Neural cell (in vitro differentiated cells): ENCODE data around the gene MRC2. TPM values are rescaled to one million over a fixed set of nuclear protein-coding genes. Genes with fewer than 3 reads are reported as not detected.

Experiments
- H2AFZ ChIP-seq: fragments of 200-600, 300-800 bp; sonication (generic), shearing (Covaris generic); 2 replicates; pipeline ENCODE4 v1.6.0; 2014; ENCODE audit warnings: low read depth, mild to moderate bottlenecking, antibody characterized with exemption, low read length, moderate library complexity
- H3F3A ChIP-seq: fragments of 200-600 bp; shearing (Covaris generic); 2 replicates; pipeline ENCODE4 v1.6.1; 2016; ENCODE audit warnings: mild to moderate bottlenecking, moderate library complexity, mixed read lengths, antibody characterized with exemption, low read length; ENCODE audit not compliant: insufficient read depth, poor library complexity, severe bottlenecking
- H3K27ac ChIP-seq: fragments of 200-600, 300-800 bp; sonication (generic), shearing (Covaris generic); 2 replicates; pipeline ENCODE4 v1.5.1; 2014; ENCODE audit warnings: mild to moderate bottlenecking, low read length, moderate library complexity
- H3K27me3 ChIP-seq: fragments of 300-800, 200-600 bp; sonication (generic), shearing (Covaris generic); 2 replicates; pipeline ENCODE4 v1.6.0; 2014; ENCODE audit warnings: mild to moderate bottlenecking, low read depth, low read length, moderate library complexity; ENCODE audit not compliant: insufficient read depth
- H3K36me3 ChIP-seq: fragments of 300-800, 200-600 bp; sonication (generic), shearing (Covaris generic); 2 replicates; pipeline ENCODE4 v1.5.1; 2014; ENCODE audit warnings: mild to moderate bottlenecking, antibody characterized with exemption, low read length, moderate library complexity; ENCODE audit not compliant: insufficient read depth
- H3K4me2 ChIP-seq: fragments of 300-800, 200-600 bp; sonication (generic), shearing (Covaris generic); 2 replicates; pipeline ENCODE4 v1.6.0; 2014; ENCODE audit warnings: mild to moderate bottlenecking, low read length
- H3K4me3 ChIP-seq: fragments of 300-800, 200-600 bp; sonication (generic), shearing (Covaris generic); 2 replicates; pipeline ENCODE4 v1.5.1; 2014; ENCODE audit warnings: mild to moderate bottlenecking, low read length, moderate library complexity
- H3K79me2 ChIP-seq: fragments of 200-600 bp; shearing (Covaris generic); replicated peaks from 2 replicates; pipeline ENCODE4 v1.6.0; 2014; ENCODE audit warnings: mild to moderate bottlenecking, low read length, moderate library complexity; ENCODE audit not compliant: insufficient read depth
- H3K9ac ChIP-seq: fragments of 300-800, 200-600 bp; sonication (generic), shearing (Covaris generic); 2 replicates; pipeline ENCODE4 v1.6.1; 2016; ENCODE audit warnings: mild to moderate bottlenecking, low read length, mixed read lengths
- H3K9me2 ChIP-seq: fragments of 200-600 bp; shearing (Covaris generic); 2 replicates; pipeline ENCODE4 v1.6.1; 2016; ENCODE audit warnings: mild to moderate bottlenecking, low read length, mixed read lengths; ENCODE audit not compliant: insufficient read depth
- H3K9me3 ChIP-seq: fragments of 200-600, 300-800 bp; sonication (generic), shearing (Covaris generic); 2 replicates; pipeline ENCODE4 v1.6.1; 2016; ENCODE audit warnings: mild to moderate bottlenecking, mixed run types, low read length, moderate library complexity, mixed read lengths
- H4K20me1 ChIP-seq: fragments of 200-600 bp; shearing (Covaris generic); 2 replicates; pipeline ENCODE4 v1.6.1; 2016; ENCODE audit warnings: mild to moderate bottlenecking, mixed run types; ENCODE audit not compliant: insufficient read depth
- EP300 ChIP-seq: fragments of 450-650 bp; conservative IDR thresholded peaks from 2 replicates; pipeline ENCODE4 v1.6.1; 2014; ENCODE audit warnings: antibody characterized with exemption, mild to moderate bottlenecking, moderate library complexity; ENCODE audit not compliant: poor library complexity, severe bottlenecking
- EZH2 ChIP-seq: fragments of 200-600, 300-800 bp; shearing (Covaris generic), sonication (generic); IDR thresholded peaks from 2 replicates; pipeline ENCODE4 v1.6.1; 2014; ENCODE audit warnings: antibody characterized with exemption, low read length, borderline replicate concordance, mild to moderate bottlenecking; ENCODE audit not compliant: insufficient read depth, poor library complexity, severe bottlenecking
- MXI1 ChIP-seq: fragments of 450-650 bp; conservative IDR thresholded peaks from 2 replicates; pipeline ENCODE4 v1.6.1; 2014; ENCODE audit warnings: antibody characterized with exemption, mild to moderate bottlenecking; ENCODE audit not compliant: poor library complexity, severe bottlenecking
- POLR2AphosphoS5 ChIP-seq: IDR thresholded peaks from 2 replicates; pipeline ENCODE4 v1.6.1; 2012
- RAD21 ChIP-seq: fragments of 450-650 bp; conservative IDR thresholded peaks from 2 replicates; pipeline ENCODE4 v1.6.1; 2014; ENCODE audit warnings: antibody characterized with exemption, mild to moderate bottlenecking, moderate library complexity
- SMC3 ChIP-seq: fragments of 450-650 bp; conservative IDR thresholded peaks from 2 replicates; pipeline ENCODE4 v1.6.1; 2014; ENCODE audit warnings: antibody characterized with exemption, mild to moderate bottlenecking, moderate library complexity; ENCODE audit not compliant: poor library complexity
- TAF1 ChIP-seq: IDR thresholded peaks from 2 replicates; pipeline ENCODE4 v1.6.1; 2012; ENCODE audit warnings: low read depth
- polyA plus RNA-seq: library from polyadenylated mRNA; depleted of rRNA; stranded (reverse); fragments of >200 nt; gene quantifications from 2 replicates; pipeline ENCODE4 v1.2.3, GENCODE V29; 2014
- TF ChIP-seq, protein P1 (sequence below): IDR thresholded peaks from 2 replicates; pipeline ENCODE4 v1.6.1; 2012; ENCODE audit warnings: borderline replicate concordance
- TF ChIP-seq, protein P2 (sequence below): fragments of 450-650 bp; IDR thresholded peaks from 2 replicates; pipeline ENCODE4 v1.5.1; 2014; ENCODE audit warnings: antibody characterized with exemption, mild to moderate bottlenecking, moderate library complexity; ENCODE audit not compliant: poor library complexity, severe bottlenecking

MRC2 gene
- polyA plus RNA-seq, 1 donor from 2014 or later, result 0.36 TPM

DNA sequence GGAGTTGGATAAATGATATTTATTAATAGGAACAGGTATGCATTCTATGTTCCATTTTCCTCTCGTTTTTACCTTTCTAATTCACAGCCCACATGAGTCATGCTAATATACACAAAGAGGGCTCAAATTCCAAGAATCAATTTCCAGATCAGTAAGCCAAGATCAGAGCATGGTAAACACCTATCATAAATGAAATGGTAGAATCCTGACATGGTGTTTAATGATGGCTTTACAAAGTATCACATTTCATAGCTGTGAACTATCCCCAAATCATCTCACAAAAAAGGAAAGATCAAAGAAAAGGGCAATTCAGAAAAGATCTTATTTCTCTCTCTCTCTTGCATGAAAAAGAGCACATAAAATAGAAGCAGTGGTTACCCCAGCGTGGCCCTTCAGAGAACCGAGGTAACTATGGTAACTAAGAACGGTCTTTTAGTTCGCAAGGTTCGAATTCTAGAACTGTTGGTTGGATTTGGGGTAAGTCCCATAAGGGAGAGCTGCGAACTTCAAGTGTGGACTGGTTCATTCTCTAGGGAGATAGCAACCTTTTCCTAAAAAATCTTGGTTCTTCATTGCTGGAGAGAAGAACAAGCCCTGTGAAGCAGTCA lies 107.7 kb downstream of the MRC2 start:
- no peak overlapping the region for H3K27ac ChIP-seq
- H3F3A ChIP-seq, result no peaks in the 10 kb centered on the region
- no peaks in the 10 kb centered on the region for H4K20me1 ChIP-seq
- no peaks in the 10 kb centered on the region for H3K9me2 ChIP-seq
- H3K4me3 ChIP-seq, result no peak overlapping the region
- TF ChIP-seq POLR2AphosphoS5, result no peak
- no peak for TF ChIP-seq EZH2
- no peak for TF ChIP-seq RAD21
- TF ChIP-seq, protein P1, sequence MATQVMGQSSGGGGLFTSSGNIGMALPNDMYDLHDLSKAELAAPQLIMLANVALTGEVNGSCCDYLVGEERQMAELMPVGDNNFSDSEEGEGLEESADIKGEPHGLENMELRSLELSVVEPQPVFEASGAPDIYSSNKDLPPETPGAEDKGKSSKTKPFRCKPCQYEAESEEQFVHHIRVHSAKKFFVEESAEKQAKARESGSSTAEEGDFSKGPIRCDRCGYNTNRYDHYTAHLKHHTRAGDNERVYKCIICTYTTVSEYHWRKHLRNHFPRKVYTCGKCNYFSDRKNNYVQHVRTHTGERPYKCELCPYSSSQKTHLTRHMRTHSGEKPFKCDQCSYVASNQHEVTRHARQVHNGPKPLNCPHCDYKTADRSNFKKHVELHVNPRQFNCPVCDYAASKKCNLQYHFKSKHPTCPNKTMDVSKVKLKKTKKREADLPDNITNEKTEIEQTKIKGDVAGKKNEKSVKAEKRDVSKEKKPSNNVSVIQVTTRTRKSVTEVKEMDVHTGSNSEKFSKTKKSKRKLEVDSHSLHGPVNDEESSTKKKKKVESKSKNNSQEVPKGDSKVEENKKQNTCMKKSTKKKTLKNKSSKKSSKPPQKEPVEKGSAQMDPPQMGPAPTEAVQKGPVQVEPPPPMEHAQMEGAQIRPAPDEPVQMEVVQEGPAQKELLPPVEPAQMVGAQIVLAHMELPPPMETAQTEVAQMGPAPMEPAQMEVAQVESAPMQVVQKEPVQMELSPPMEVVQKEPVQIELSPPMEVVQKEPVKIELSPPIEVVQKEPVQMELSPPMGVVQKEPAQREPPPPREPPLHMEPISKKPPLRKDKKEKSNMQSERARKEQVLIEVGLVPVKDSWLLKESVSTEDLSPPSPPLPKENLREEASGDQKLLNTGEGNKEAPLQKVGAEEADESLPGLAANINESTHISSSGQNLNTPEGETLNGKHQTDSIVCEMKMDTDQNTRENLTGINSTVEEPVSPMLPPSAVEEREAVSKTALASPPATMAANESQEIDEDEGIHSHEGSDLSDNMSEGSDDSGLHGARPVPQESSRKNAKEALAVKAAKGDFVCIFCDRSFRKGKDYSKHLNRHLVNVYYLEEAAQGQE, result no peak
- TF ChIP-seq, protein P2, sequence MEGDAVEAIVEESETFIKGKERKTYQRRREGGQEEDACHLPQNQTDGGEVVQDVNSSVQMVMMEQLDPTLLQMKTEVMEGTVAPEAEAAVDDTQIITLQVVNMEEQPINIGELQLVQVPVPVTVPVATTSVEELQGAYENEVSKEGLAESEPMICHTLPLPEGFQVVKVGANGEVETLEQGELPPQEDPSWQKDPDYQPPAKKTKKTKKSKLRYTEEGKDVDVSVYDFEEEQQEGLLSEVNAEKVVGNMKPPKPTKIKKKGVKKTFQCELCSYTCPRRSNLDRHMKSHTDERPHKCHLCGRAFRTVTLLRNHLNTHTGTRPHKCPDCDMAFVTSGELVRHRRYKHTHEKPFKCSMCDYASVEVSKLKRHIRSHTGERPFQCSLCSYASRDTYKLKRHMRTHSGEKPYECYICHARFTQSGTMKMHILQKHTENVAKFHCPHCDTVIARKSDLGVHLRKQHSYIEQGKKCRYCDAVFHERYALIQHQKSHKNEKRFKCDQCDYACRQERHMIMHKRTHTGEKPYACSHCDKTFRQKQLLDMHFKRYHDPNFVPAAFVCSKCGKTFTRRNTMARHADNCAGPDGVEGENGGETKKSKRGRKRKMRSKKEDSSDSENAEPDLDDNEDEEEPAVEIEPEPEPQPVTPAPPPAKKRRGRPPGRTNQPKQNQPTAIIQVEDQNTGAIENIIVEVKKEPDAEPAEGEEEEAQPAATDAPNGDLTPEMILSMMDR, result no peak
- no peak for TF ChIP-seq TAF1
- no peak for TF ChIP-seq EP300
- TF ChIP-seq SMC3, result no peak
- no peak for TF ChIP-seq MXI1
- no peaks in the 10 kb centered on the region for H3K27me3 ChIP-seq
- H3K9me3 ChIP-seq, result no peaks in the 10 kb centered on the region
- no peak overlapping the region for H3K9ac ChIP-seq
- no peaks in the 10 kb centered on the region for H3K79me2 ChIP-seq
- no peak overlapping the region for H3K4me2 ChIP-seq
- no peak overlapping the region for H2AFZ ChIP-seq
- no peaks in the 10 kb centered on the region for H3K36me3 ChIP-seq

DNA sequence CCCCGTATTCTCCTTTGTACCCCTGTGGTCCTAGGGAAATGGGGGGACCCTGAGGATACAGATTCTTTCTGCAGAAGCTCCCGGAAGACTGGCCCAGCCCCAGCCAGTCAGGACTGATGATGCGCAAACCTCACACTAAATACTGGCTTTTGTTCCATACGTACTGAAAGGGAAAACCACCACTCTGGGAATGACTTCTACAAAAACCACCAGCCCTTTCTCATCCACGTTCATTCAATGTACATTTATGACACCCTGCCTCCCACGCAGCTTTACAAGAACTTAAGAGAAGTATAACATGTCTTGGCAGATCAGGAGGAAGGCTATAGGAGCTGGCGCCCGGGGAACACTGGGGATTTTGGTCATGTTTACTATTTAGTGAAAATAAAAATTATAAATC lies 110.0 kb downstream of the MRC2 start:
- H3K4me3 ChIP-seq, result no peak overlapping the region
- no peaks in the 10 kb centered on the region for H3F3A ChIP-seq
- no peaks in the 10 kb centered on the region for H3K79me2 ChIP-seq
- TF ChIP-seq, protein P2, result no peak
- no peak for TF ChIP-seq MXI1
- TF ChIP-seq RAD21, result no peak
- no peak for TF ChIP-seq EP300
- TF ChIP-seq, protein P1, result no peak
- TF ChIP-seq SMC3, result no peak
- TF ChIP-seq POLR2AphosphoS5, result no peak
- TF ChIP-seq TAF1, result no peak
- TF ChIP-seq EZH2, result no peak
- H3K36me3 ChIP-seq, result no peaks in the 10 kb centered on the region
- no peak overlapping the region for H3K4me2 ChIP-seq
- no peaks in the 10 kb centered on the region for H3K27me3 ChIP-seq
- H2AFZ ChIP-seq, result no peak overlapping the region
- no peak overlapping the region for H3K9ac ChIP-seq
- no peak overlapping the region for H3K27ac ChIP-seq
- no peaks in the 10 kb centered on the region for H3K9me3 ChIP-seq
- no peaks in the 10 kb centered on the region for H3K9me2 ChIP-seq
- no peaks in the 10 kb centered on the region for H4K20me1 ChIP-seq
